Activated CD4-positive, alpha-beta memory T cell treated with anti-CD3 and anti-CD28 coated beads for 36 hours (primary cell): ENCODE data around the gene C1QTNF1. TPM values are rescaled to one million over a fixed set of nuclear protein-coding genes. Genes with fewer than 3 reads are reported as not detected.
"Not testable (repeated sequence)": the region's sequence is repeated elsewhere in the genome, so short reads cannot be mapped to it uniquely, and the experiment has no call there.

Source experiments
- CTCF ChIA-PET: fragments of 350-600 bp; sonication (Branson Sonifier 250); formaldehyde crosslinking; loops from one replicate; lab custom pipeline; 2021; ENCODE audit warnings: antibody characterized with exemption, inconsistent platforms; lab: Charles Lee
- POLR2A ChIA-PET: fragments of 350-600 bp; sonication (Branson Sonifier 250); formaldehyde crosslinking; loops from one replicate; lab custom pipeline; 2021; ENCODE audit warnings: antibody characterized with exemption; lab: Charles Lee
- DNase-seq: peaks from one replicate; pipeline ENCODE4 v3.0.0-alpha.2; 2020
- H3K27ac Mint-ChIP-seq: one replicate; pipeline ENCODE4 v1.8.0; 2021; ENCODE audit warnings: mixed read lengths
- H3K27me3 Mint-ChIP-seq: one replicate; pipeline ENCODE4 v1.8.0; 2021; ENCODE audit warnings: mixed read lengths
- H3K36me3 Mint-ChIP-seq: one replicate; pipeline ENCODE4 v1.8.0; 2021; ENCODE audit warnings: mixed read lengths
- H3K4me1 Mint-ChIP-seq: one replicate; pipeline ENCODE4 v1.8.0; 2021; ENCODE audit warnings: low read depth, mixed read lengths
- H3K4me3 Mint-ChIP-seq: one replicate; pipeline ENCODE4 v1.8.0; 2021; ENCODE audit warnings: mild to moderate bottlenecking, mixed read lengths
- H3K9me3 Mint-ChIP-seq: one replicate; pipeline ENCODE4 v1.8.0; 2021; ENCODE audit warnings: mixed read lengths
- intact Hi-C: fragments of 100-400 bp; cut with micrococcal nuclease; formaldehyde crosslinking; loops from one replicate; pipeline ENCODE4 v1.15.1; 2023
- total RNA-seq, 2 experiments: library from RNA; stranded (reverse); gene quantifications; one replicate each; pipeline ENCODE4 v1.2.3, GENCODE V29; 2021

Gene C1QTNF1
- total RNA-seq, 2 experiments from 2014 or later: 0.31 to 0.38 TPM

GRCh38 chr17:79022507-79022991, 1.4 kb upstream of the C1QTNF1 start:
- Mint-ChIP-seq H3K4me1 (peaks cover 8% of the 10 kb centered on the region), H3K27me3 (peaks cover 25% of the 10 kb centered on the region), H3K27ac (no peak overlapping the region), H3K36me3 (no peaks in the 10 kb centered on the region), H3K4me3 (no peak overlapping the region), H3K9me3 (no peaks in the 10 kb centered on the region)
- intact Hi-C loops: no loop called here
- POLR2A ChIA-PET: no interaction called here
- CTCF ChIA-PET: interaction anchor here (3.8 kb wide), 1 partner anchor 19 kb away, joined by 32 read pairs; no protein-coding TSS in a partner anchor
- DNase-seq: no peak

- ChIA-PET POLR2A (no interaction called here), CTCF (interaction anchor here (3.8 kb wide), 1 partner anchor 18 kb away, joined by 32 read pairs; no protein-coding TSS in a partner anchor)
- Mint-ChIP-seq H3K4me1 (peaks cover 8% of the 10 kb centered on the region), H3K27me3 (peaks cover 26% of the 10 kb centered on the region), H3K36me3 (no peaks in the 10 kb centered on the region), H3K9me3 (no peaks in the 10 kb centered on the region), H3K27ac (no peak overlapping the region), H3K4me3 (peak overlapping the region; percentile 20)
- intact Hi-C loops: no loop called here
- DNase-seq: no peak
These were observed 726 bp upstream of the C1QTNF1 start for GRCh38 chr17:79023180-79023705.

GRCh38 chr17:79024901-79025737, 1.1 kb downstream of the C1QTNF1 start:
- peak overlapping the region; percentile 35 for H3K4me3 Mint-ChIP-seq
- H3K27me3 Mint-ChIP-seq: peaks cover 33% of the 10 kb centered on the region
- no peaks in the 10 kb centered on the region for H3K9me3 Mint-ChIP-seq
- ChIA-PET CTCF (interaction anchor here (2.5 kb wide), 1 partner anchor 17 kb away, joined by 7 read pairs; no protein-coding TSS in a partner anchor), POLR2A (interaction anchor here (0.6 to 0.9 kb wide), 2 partner anchors 12 to 15 kb away, joined by 3 to 4 read pairs; no protein-coding TSS in a partner anchor)
- peaks cover 8% of the 10 kb centered on the region for H3K4me1 Mint-ChIP-seq
- H3K27ac Mint-ChIP-seq: no peak overlapping the region
- intact Hi-C loops: no loop called here
- no peak for DNase-seq
- H3K36me3 Mint-ChIP-seq: no peaks in the 10 kb centered on the region

- DNase-seq: no peak
- Mint-ChIP-seq H3K4me3 (no peak overlapping the region), H3K4me1 (peaks cover 8% of the 10 kb centered on the region), H3K27me3 (peaks cover 33% of the 10 kb centered on the region), H3K27ac (no peak overlapping the region), H3K36me3 (no peaks in the 10 kb centered on the region), H3K9me3 (no peaks in the 10 kb centered on the region)
- intact Hi-C loops: no loop called here
- POLR2A ChIA-PET: interaction anchor here (0.9 kb wide), 1 partner anchor 10 kb away, joined by 3 read pairs; no protein-coding TSS in a partner anchor
- CTCF ChIA-PET: interaction anchor here (0.6 to 2.5 kb wide), 4 partner anchors 14 to 43 kb away, joined by 3 to 7 read pairs (median 4); no protein-coding TSS in a partner anchor
These were observed 2.7 kb downstream of the C1QTNF1 start for GRCh38 chr17:79026376-79027273.

- POLR2A ChIA-PET: no interaction called here
- CTCF ChIA-PET: interaction anchor here (0.8 to 1.1 kb wide), 2 partner anchors 13 to 18 kb away, joined by 3 read pairs; no protein-coding TSS in a partner anchor
- no peaks in the 10 kb centered on the region for H3K36me3 Mint-ChIP-seq
- no peaks in the 10 kb centered on the region for H3K9me3 Mint-ChIP-seq
- H3K27ac Mint-ChIP-seq: no peak overlapping the region
- intact Hi-C loops: no loop called here
- peaks cover 35% of the 10 kb centered on the region for H3K27me3 Mint-ChIP-seq
- DNase-seq: no peak
- H3K4me3 Mint-ChIP-seq: no peak overlapping the region
- H3K4me1 Mint-ChIP-seq: peaks cover 8% of the 10 kb centered on the region
These were observed 3.4 kb downstream of the C1QTNF1 start for GRCh38 chr17:79027274-79027924.

GRCh38 chr17:79027925-79028491, 4.0 kb downstream of the C1QTNF1 start:
- POLR2A ChIA-PET: no interaction called here
- DNase-seq: no peak

GRCh38 chr17:79028496-79029326, 4.7 kb downstream of the C1QTNF1 start:
- intact Hi-C loops: no loop called here
- Mint-ChIP-seq H3K27ac (no peak overlapping the region), H3K36me3 (no peaks in the 10 kb centered on the region), H3K27me3 (peaks cover 29% of the 10 kb centered on the region), H3K9me3 (no peaks in the 10 kb centered on the region), H3K4me1 (peaks cover 5% of the 10 kb centered on the region), H3K4me3 (no peak overlapping the region)
- ChIA-PET CTCF (interaction anchor here (0.7 kb wide), 1 partner anchor 13 kb away, joined by 5 read pairs; no protein-coding TSS in a partner anchor), POLR2A (no interaction called here)
- no peak for DNase-seq

More at GRCh38 chr17:79027925-79028491, 4.0 kb downstream of the C1QTNF1 start:
- Mint-ChIP-seq H3K27me3 (peaks cover 35% of the 10 kb centered on the region), H3K4me1 (peaks cover 8% of the 10 kb centered on the region), H3K9me3 (no peaks in the 10 kb centered on the region), H3K4me3 (no peak overlapping the region), H3K36me3 (no peaks in the 10 kb centered on the region), H3K27ac (no peak overlapping the region)
- intact Hi-C loops: no loop called here
- CTCF ChIA-PET: no interaction called here

GRCh38 chr17:79029327-79030009, 5.5 kb downstream of the C1QTNF1 start:
- Mint-ChIP-seq H3K9me3 (no peaks in the 10 kb centered on the region), H3K27me3 (peaks cover 26% of the 10 kb centered on the region)
- POLR2A ChIA-PET: no interaction called here

GRCh38 chr17:79030636-79031035, 6.7 kb downstream of the C1QTNF1 start:
- peaks cover 17% of the 10 kb centered on the region for H3K27me3 Mint-ChIP-seq
- CTCF ChIA-PET: interaction anchor here (1.8 kb wide), 1 partner anchor 12 kb away, joined by 5 read pairs; no protein-coding TSS in a partner anchor
- H3K4me1 Mint-ChIP-seq, H3K4me3 Mint-ChIP-seq, H3K9me3 Mint-ChIP-seq, DNase-seq, H3K27ac Mint-ChIP-seq, H3K36me3 Mint-ChIP-seq, intact Hi-C loops, POLR2A ChIA-PET: not testable (repeated sequence)

More at GRCh38 chr17:79029327-79030009, 5.5 kb downstream of the C1QTNF1 start:
- no peak for DNase-seq
- Mint-ChIP-seq H3K36me3 (no peaks in the 10 kb centered on the region), H3K4me3 (no peak overlapping the region), H3K27ac (no peak overlapping the region), H3K4me1 (peaks cover 3% of the 10 kb centered on the region)
- CTCF ChIA-PET: no interaction called here
- intact Hi-C loops: no loop called here
